Esophagus squamous epithelium (tissue), 4 donors: ENCODE results near the gene TRPM1.

ENCODE experiments used
- POLR2A ChIP-seq, 4 donors: fragments of 450-650 bp; IDR thresholded peaks; one replicate each; pipeline ENCODE4 v1.6.1; 2017; ENCODE audit warnings: antibody characterized with exemption in 4 of 4, mild to moderate bottlenecking in 4 of 4, moderate library complexity in 3 of 4
- TF ChIP-seq, protein P1 (sequence below), 6 experiments: fragments of 450-650 bp in 4 of 6; fragments of 200-600 bp in 2 of 6; sonication (generic) in 2 of 6; IDR thresholded peaks; one replicate each; pipeline ENCODE4 v1.5.1; 2016 to 2019; ENCODE audit warnings: antibody characterized with exemption in 6 of 6, mild to moderate bottlenecking in 4 of 6, moderate library complexity in 4 of 6

DNA sequence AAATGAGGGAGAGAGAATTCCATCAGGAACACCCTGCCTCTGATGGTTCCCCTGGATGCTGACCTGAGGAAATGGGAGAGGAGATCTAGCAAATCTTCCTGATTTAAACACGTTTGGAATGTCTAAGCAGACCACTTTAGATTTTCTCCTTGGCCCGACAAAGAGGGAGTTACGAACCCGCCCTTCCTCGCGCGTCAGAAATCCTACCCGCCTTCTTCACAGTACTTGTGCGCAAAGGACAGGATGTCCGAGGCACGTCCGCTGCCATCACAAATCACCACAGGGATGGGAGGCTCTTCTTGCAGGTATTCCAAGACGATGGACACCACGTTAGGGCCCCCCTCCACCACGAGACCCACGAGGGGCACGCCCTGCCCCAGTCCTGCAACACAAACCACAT lies 38.6 kb downstream of the TRPM1 start:
- TF ChIP-seq POLR2A (IDR thresholded peaks at IDR 0.05): no peak
- TF ChIP-seq, protein P1, sequence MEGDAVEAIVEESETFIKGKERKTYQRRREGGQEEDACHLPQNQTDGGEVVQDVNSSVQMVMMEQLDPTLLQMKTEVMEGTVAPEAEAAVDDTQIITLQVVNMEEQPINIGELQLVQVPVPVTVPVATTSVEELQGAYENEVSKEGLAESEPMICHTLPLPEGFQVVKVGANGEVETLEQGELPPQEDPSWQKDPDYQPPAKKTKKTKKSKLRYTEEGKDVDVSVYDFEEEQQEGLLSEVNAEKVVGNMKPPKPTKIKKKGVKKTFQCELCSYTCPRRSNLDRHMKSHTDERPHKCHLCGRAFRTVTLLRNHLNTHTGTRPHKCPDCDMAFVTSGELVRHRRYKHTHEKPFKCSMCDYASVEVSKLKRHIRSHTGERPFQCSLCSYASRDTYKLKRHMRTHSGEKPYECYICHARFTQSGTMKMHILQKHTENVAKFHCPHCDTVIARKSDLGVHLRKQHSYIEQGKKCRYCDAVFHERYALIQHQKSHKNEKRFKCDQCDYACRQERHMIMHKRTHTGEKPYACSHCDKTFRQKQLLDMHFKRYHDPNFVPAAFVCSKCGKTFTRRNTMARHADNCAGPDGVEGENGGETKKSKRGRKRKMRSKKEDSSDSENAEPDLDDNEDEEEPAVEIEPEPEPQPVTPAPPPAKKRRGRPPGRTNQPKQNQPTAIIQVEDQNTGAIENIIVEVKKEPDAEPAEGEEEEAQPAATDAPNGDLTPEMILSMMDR (IDR thresholded peaks at IDR 0.05): no peak
